Stimulated activated naive CD8-positive, alpha-beta T cell treated with anti-CD3 and anti-CD28 coated beads, Interleukin-15, Interleukin-2, amounts not matched to agents 100 ng/mL and 50 ng/mL, for 24 hours (primary cell): Measurements from ENCODE around the gene NSMCE4A.
A peak's percentile ranks its signal among the peaks of the same experiment; 100 is the strongest.
"Not testable (repeated sequence)": the region's sequence is repeated elsewhere in the genome, so short reads cannot be mapped to it uniquely, and the experiment has no call there.

Experiments
- H3K27ac Mint-ChIP-seq: one replicate; pipeline ENCODE4 v1.8.0; 2021; ENCODE audit warnings: mild to moderate bottlenecking, mixed read lengths
- H3K27me3 Mint-ChIP-seq: one replicate; pipeline ENCODE4 v1.8.0; 2021; ENCODE audit warnings: mixed read lengths
- H3K36me3 Mint-ChIP-seq: one replicate; pipeline ENCODE4 v1.8.0; 2021; ENCODE audit warnings: low read depth, mixed read lengths
- H3K4me1 Mint-ChIP-seq: one replicate; pipeline ENCODE4 v1.8.0; 2021; ENCODE audit warnings: low read depth, mixed read lengths
- H3K4me3 Mint-ChIP-seq: one replicate; pipeline ENCODE4 v1.8.0; 2021; ENCODE audit warnings: mild to moderate bottlenecking, mixed read lengths
- H3K9me3 Mint-ChIP-seq: one replicate; pipeline ENCODE4 v1.8.0; 2021; ENCODE audit warnings: mixed read lengths

Gene NSMCE4A

DNA sequence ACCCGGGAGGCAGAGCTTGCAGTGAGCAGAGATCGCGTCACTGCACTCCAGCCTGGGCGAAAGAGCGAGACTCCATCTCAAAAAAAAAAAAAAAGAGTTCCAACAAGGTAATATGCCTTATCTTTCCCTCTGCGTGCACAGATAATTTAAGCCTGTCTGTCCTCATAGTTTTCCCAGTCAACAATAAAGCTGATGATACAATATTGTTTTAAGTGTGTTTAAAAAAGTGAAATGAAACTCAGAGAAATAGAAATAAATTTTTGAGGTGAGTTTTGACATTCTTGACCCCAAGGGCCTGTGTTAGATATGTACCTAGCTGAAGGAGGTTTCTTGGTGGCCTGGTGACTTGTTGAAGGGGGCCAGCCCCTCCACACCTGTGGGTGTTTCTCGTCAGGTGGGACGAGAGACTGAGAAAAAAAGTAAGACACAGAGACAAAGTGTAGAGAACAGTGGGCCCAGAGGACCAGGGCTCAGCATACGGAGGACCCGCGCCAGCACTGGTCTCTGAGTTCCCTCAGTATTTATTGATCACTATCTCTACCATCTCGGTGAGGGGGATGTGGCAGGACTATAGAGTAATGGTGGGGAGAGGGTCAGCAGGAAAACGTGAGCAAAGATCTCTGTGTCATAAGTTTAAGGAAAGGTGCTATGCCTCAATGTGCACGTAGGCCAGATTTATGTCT is 45.3 kb downstream of the NSMCE4A start:
- not testable (repeated sequence) for H3K9me3 Mint-ChIP-seq, H3K27me3 Mint-ChIP-seq, H3K36me3 Mint-ChIP-seq
- Mint-ChIP-seq H3K4me3 (peak overlapping the region; percentile 70), H3K4me1 (peaks cover 33% of the 10 kb centered on the region), H3K27ac (peak overlapping the region; percentile 52)

GRCh38 chr10:121928528-121928884 is 46.5 kb downstream of the NSMCE4A start:
- no peaks in the 10 kb centered on the region for H3K27me3 Mint-ChIP-seq
- no peaks in the 10 kb centered on the region for H3K9me3 Mint-ChIP-seq
- H3K36me3 Mint-ChIP-seq, result peaks cover 7% of the 10 kb centered on the region
- peak overlapping the region; percentile 94 for H3K27ac Mint-ChIP-seq
- peaks cover 33% of the 10 kb centered on the region for H3K4me1 Mint-ChIP-seq
- H3K4me3 Mint-ChIP-seq, result peak overlapping the region; percentile 93

DNA sequence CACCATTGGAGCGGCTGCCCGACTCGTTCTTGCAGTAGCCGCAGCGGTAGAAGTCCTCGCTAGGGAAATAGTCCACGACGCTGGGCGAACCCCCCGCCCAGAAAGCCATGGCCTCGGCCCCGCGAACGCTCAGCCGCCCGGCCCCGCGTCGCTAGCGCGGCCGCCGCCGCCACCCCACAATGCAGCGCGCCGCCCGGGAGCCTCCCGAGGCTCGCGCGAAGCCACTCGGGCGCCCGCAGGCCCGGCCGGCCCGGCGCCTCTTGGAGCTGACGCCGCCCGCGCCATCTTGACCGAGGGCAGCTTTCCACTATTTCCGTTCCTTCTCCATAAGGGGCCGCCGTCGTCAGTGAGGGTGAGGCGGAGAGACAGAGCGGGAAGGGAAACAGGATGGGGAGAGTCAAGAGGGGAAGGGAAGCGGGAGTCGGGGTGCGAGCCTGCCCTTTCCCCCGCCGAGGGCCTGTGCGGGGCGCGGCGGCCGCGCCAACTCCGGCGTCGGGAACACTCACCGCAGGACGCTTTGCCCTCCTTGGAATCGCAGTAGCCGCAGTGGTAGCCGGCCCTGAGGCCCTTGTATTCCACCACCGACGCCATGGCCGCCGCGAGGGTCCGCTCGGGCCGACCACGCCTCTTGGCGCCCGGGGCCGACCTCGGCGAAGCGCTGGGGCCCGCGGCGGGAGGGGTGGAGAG is 47.0 kb downstream of the NSMCE4A start, which contains the start of gene ATE1:
Gene ATE1, minus strand, starts transcription at position 191 of the 687 bp plus-strand sequence. Its CDS starts 82 bp downstream, at position 109.
- Mint-ChIP-seq H3K27ac (peak within 1 kb of the TSS; percentile 94), H3K4me1 (peaks cover 33% of the 10 kb centered on the region), H3K27me3 (no peaks in the 10 kb centered on the region), H3K36me3 (peaks cover 9% of the 10 kb centered on the region), H3K4me3 (peak within 1 kb of the TSS; percentile 93), H3K9me3 (no peaks in the 10 kb centered on the region)

DNA sequence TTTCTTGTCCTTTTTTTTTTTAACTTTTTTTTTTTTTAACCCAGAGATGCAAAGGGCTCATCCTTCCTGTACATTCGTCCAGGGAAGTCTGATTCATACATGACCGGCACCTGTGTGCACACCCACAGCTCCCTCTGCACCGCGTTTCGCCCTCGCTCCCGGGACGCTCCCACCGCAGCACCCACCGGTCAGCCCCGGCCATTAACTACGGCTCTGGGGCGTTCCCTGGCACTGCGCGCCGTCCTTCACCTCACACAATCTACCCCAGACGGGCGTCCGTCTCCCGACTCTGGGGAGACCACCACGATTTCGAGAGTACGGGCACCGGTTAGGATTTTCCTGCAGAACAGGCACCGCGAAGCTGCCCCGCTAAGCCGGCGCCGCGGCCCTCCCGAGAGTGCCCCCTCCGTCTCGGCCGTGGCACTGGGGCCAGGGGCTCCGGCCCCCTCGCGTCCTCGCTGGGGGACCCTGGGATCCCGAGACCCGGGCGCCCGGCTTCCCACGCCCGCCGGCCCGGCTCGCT is 47.6 kb downstream of the NSMCE4A start:
- Mint-ChIP-seq H3K9me3 (no peaks in the 10 kb centered on the region), H3K27ac (peak overlapping the region; percentile 93), H3K36me3 (peaks cover 15% of the 10 kb centered on the region), H3K27me3 (no peaks in the 10 kb centered on the region), H3K4me1 (peaks cover 33% of the 10 kb centered on the region), H3K4me3 (peak overlapping the region; percentile 93)

DNA sequence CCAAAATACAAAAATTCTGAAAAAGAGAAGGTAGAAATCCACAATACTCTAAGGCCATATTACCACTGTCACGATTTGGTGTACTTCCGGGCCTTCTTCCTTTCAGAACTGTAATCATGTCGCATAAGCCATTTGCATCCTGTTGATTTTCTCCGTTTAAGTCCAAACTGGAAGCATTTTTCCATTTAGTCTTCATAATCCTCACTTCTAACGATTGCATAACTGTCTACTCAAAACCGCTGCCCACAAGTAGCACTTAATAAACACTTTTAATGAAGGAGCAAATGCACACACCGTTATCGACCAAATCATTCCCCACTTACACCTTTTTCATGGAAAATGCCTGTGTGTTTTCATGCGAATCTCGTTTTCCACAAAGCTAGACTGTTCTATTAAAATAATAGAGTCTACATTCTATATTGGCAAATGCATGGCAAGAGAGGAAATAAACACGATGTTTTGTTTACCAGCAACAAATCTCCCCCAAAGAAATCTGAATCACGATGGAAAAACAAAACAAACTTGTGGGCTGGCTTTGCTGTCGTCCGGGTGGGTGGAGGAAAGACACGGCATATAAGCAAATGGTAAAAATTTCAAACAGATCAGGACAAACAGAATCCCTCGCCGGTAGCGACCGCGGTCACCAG is 48.2 kb downstream of the NSMCE4A start:
- peak overlapping the region; percentile 93 for H3K27ac Mint-ChIP-seq
- H3K36me3 Mint-ChIP-seq, result peaks cover 18% of the 10 kb centered on the region
- no peaks in the 10 kb centered on the region for H3K27me3 Mint-ChIP-seq
- H3K4me3 Mint-ChIP-seq, result peak overlapping the region; percentile 93
- peaks cover 33% of the 10 kb centered on the region for H3K4me1 Mint-ChIP-seq
- no peaks in the 10 kb centered on the region for H3K9me3 Mint-ChIP-seq

GRCh38 chr10:121926157-121926556 is 48.9 kb downstream of the NSMCE4A start:
- no peak overlapping the region for H3K27ac Mint-ChIP-seq
- H3K9me3 Mint-ChIP-seq, result no peaks in the 10 kb centered on the region
- peaks cover 33% of the 10 kb centered on the region for H3K4me1 Mint-ChIP-seq
- H3K4me3 Mint-ChIP-seq, result peak overlapping the region; percentile 93
- H3K36me3 Mint-ChIP-seq, result peaks cover 22% of the 10 kb centered on the region
- no peaks in the 10 kb centered on the region for H3K27me3 Mint-ChIP-seq

- H3K4me1 Mint-ChIP-seq, result peaks cover 17% of the 10 kb centered on the region
- no peak overlapping the region for H3K4me3 Mint-ChIP-seq
- no peaks in the 10 kb centered on the region for H3K27me3 Mint-ChIP-seq
- no peaks in the 10 kb centered on the region for H3K9me3 Mint-ChIP-seq
- peaks cover 49% of the 10 kb centered on the region for H3K36me3 Mint-ChIP-seq
- H3K27ac Mint-ChIP-seq, result no peak overlapping the region
Observed at GRCh38 chr10:121921238-121921931, 53.6 kb downstream of the NSMCE4A start.

GRCh38 chr10:121919666-121920065 is 55.4 kb downstream of the NSMCE4A start:
- no peaks in the 10 kb centered on the region for H3K9me3 Mint-ChIP-seq
- no peak overlapping the region for H3K4me3 Mint-ChIP-seq
- peaks cover 5% of the 10 kb centered on the region for H3K4me1 Mint-ChIP-seq
- no peak overlapping the region for H3K27ac Mint-ChIP-seq
- peaks cover 51% of the 10 kb centered on the region for H3K36me3 Mint-ChIP-seq
- H3K27me3 Mint-ChIP-seq, result no peaks in the 10 kb centered on the region

- peaks cover 55% of the 10 kb centered on the region for H3K36me3 Mint-ChIP-seq
- H3K9me3 Mint-ChIP-seq, H3K27me3 Mint-ChIP-seq, H3K4me3 Mint-ChIP-seq, H3K4me1 Mint-ChIP-seq, H3K27ac Mint-ChIP-seq: not testable (repeated sequence)
Observed at GRCh38 chr10:121918800-121919199, 56.2 kb downstream of the NSMCE4A start.

DNA sequence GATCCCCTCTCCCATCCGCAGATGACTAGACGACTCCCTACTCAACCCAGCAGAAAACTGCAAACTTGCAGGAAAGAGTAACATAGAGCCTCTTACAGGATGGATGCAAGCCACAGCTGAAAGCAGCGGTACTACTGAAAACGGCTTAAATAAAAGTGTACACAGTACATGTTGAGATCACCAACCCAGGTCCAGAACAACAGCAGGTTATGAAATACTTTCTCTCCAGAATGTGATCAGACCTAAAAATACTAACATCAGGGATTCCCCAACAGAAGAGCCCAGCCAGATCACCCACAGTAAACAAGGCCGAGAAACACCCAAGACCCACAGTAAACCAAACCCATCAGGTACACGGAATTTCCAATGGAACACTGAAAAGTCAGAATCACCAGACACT is 60.4 kb downstream of the NSMCE4A start:
- Mint-ChIP-seq H3K27ac (no peak overlapping the region), H3K9me3 (no peaks in the 10 kb centered on the region), H3K4me3 (no peak overlapping the region), H3K4me1 (peaks cover 9% of the 10 kb centered on the region), H3K27me3 (no peaks in the 10 kb centered on the region), H3K36me3 (peaks cover 52% of the 10 kb centered on the region)

- H3K27ac Mint-ChIP-seq, result no peak overlapping the region
- no peaks in the 10 kb centered on the region for H3K27me3 Mint-ChIP-seq
- no peak overlapping the region for H3K4me3 Mint-ChIP-seq
- peaks cover 5% of the 10 kb centered on the region for H3K4me1 Mint-ChIP-seq
- no peaks in the 10 kb centered on the region for H3K9me3 Mint-ChIP-seq
- peaks cover 40% of the 10 kb centered on the region for H3K36me3 Mint-ChIP-seq
Observed at GRCh38 chr10:121911421-121911697, 63.7 kb downstream of the NSMCE4A start.

- no peak overlapping the region for H3K4me3 Mint-ChIP-seq
- peaks cover 37% of the 10 kb centered on the region for H3K36me3 Mint-ChIP-seq
- H3K9me3 Mint-ChIP-seq, result no peaks in the 10 kb centered on the region
- peaks cover 5% of the 10 kb centered on the region for H3K4me1 Mint-ChIP-seq
- no peaks in the 10 kb centered on the region for H3K27me3 Mint-ChIP-seq
- H3K27ac Mint-ChIP-seq, result peak overlapping the region; percentile 41
Observed at GRCh38 chr10:121910673-121911420, 64.2 kb downstream of the NSMCE4A start.
